Tibial nerve (tissue), 4 donors: ENCODE measurements around the gene JMJD7. TPM values are rescaled to one million over a fixed set of nuclear protein-coding genes. Genes with fewer than 3 reads are reported as not detected.

Experiments used
- DNase-seq, 2 donors: peaks; one replicate each; pipeline ENCODE4 v3.0.0-alpha.2; 2019; ENCODE audit warnings: low spot score in 2 of 2
- H3K27ac ChIP-seq, 4 donors: fragments of 200-600 bp; sonication (generic) in 3 of 4; one replicate each; pipeline ENCODE4 v1.5.1; 2017 to 2019; ENCODE audit warnings: mild to moderate bottlenecking in 1 of 4
- H3K27me3 ChIP-seq, 2 donors: fragments of 200-600 bp; sonication (generic) in 1 of 2; one replicate each; pipeline versions ENCODE4 v1.5.1 to v1.6.0; 2017 to 2019
- H3K36me3 ChIP-seq, 3 donors: fragments of 200-600 bp; sonication (generic); one replicate each; pipeline ENCODE4 v1.5.1; 2018 to 2019
- H3K4me1 ChIP-seq, 4 donors: fragments of 200-600 bp; sonication (generic) in 3 of 4; one replicate each; pipeline ENCODE4 v1.5.1; 2017 to 2019
- H3K4me3 ChIP-seq, 4 donors: fragments of 200-600 bp; sonication (generic) in 3 of 4; one replicate each; pipeline ENCODE4 v1.5.1; 2017 to 2019; ENCODE audit warnings: mild to moderate bottlenecking in 1 of 4, moderate library complexity in 1 of 4
- H3K9me3 ChIP-seq, 4 donors: fragments of 200-600 bp; sonication (generic) in 3 of 4; one replicate each; pipeline ENCODE4 v1.5.1; 2017 to 2019
- EP300 ChIP-seq, 2 donors: sonication (generic); formaldehyde crosslinking; IDR thresholded peaks; one replicate each; pipeline ENCODE4 v1.6.1; 2017; ENCODE audit warnings: antibody characterized with exemption in 2 of 2, mild to moderate bottlenecking in 1 of 2
- POLR2A ChIP-seq, 2 donors: fragments of 450-650 bp; IDR thresholded peaks; one replicate each; pipeline ENCODE4 v1.6.1; 2017; ENCODE audit warnings: antibody characterized with exemption in 2 of 2, mild to moderate bottlenecking in 2 of 2, moderate library complexity in 2 of 2
- WGBS, 2 donors: methylation state at CpG; one replicate each; pipeline ENCODE4 v1.1.5; 2018; 5-methylcytosine and 5-hydroxymethylcytosine counted together
- total RNA-seq, 4 donors: library from RNA; depleted of rRNA; stranded (reverse); fragments of >200 nt; gene quantifications; one replicate each; pipeline ENCODE4 v1.1.0, GENCODE V29; 2016
- TF ChIP-seq, protein P1 (sequence below), 5 experiments: fragments of 200-600 bp in 3 of 5; fragments of 450-650 bp in 2 of 5; sonication (generic) in 3 of 5; IDR thresholded peaks; one replicate each; pipeline ENCODE4 v1.5.1; 2016 to 2019; ENCODE audit warnings: antibody characterized with exemption in 5 of 5, mild to moderate bottlenecking in 3 of 5, moderate library complexity in 2 of 5

Gene JMJD7
- total RNA-seq, 4 donors from 2014 or later, result 9.0 to 16.8 (median 12.0) TPM

DNA sequence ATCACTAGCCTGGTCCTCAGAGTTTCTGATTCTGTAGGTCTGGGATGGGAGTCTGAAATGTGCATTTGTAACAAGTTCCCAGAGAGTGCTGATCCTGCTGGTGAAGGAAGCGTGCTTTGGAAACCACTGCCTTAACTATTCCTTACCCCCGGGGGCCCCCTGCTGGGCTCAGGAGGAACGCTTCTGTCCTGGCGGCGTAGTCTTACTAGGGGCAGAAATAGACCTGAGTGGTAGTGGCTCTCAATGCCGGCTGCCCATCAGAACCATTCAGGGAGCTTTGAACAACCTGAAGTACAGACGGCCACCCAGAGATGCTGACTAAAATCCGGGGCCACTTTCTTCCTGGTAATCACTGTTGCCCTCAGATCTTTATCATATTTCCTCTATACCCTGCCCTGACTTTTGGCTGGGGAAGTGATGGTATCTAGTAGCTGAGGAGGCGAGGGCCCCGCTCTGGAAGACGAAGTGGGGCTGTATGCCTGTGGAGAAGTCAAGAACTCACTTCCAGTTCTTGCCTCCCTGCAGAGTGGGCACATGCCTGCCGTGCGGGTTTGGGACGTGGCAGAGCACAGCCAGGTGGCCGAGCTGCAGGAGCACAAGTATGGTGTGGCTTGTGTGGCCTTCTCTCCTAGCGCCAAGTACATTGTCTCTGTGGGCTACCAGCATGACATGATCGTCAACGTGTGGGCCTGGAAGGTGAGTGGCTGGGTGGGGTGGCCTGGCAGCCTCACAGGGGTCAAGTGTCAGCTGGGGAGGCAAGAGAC, 16.3 kb upstream of the JMJD7 start:
- peaks cover 0 to 22% (median 4%) of the 10 kb centered on the region in 4 donors for H3K4me1 ChIP-seq
- H3K27me3 ChIP-seq, result no peaks in the 10 kb centered on the region
- DNase-seq, result peak; percentile 80 to 91
- H3K9me3 ChIP-seq, result no peaks in the 10 kb centered on the region
- peaks cover 0 to 49% (median 9%) of the 10 kb centered on the region in 3 donors for H3K36me3 ChIP-seq
- peak in 1 of 2 donors; percentile 39 for TF ChIP-seq EP300 (IDR thresholded peaks at IDR 0.05)
- TF ChIP-seq, protein P1, sequence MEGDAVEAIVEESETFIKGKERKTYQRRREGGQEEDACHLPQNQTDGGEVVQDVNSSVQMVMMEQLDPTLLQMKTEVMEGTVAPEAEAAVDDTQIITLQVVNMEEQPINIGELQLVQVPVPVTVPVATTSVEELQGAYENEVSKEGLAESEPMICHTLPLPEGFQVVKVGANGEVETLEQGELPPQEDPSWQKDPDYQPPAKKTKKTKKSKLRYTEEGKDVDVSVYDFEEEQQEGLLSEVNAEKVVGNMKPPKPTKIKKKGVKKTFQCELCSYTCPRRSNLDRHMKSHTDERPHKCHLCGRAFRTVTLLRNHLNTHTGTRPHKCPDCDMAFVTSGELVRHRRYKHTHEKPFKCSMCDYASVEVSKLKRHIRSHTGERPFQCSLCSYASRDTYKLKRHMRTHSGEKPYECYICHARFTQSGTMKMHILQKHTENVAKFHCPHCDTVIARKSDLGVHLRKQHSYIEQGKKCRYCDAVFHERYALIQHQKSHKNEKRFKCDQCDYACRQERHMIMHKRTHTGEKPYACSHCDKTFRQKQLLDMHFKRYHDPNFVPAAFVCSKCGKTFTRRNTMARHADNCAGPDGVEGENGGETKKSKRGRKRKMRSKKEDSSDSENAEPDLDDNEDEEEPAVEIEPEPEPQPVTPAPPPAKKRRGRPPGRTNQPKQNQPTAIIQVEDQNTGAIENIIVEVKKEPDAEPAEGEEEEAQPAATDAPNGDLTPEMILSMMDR (IDR thresholded peaks at IDR 0.05), result peak; percentile 79 to 93 (median 90)
- TF ChIP-seq POLR2A (IDR thresholded peaks at IDR 0.05), result no peak
- peak overlapping the region in 1 of 4 donors; percentile 50 for H3K27ac ChIP-seq
- H3K4me3 ChIP-seq, result no peak overlapping the region
- WGBS, 2 donors, result 29 to 46% methylated on average over 13 to 18 of the region's 18 CpGs

DNA sequence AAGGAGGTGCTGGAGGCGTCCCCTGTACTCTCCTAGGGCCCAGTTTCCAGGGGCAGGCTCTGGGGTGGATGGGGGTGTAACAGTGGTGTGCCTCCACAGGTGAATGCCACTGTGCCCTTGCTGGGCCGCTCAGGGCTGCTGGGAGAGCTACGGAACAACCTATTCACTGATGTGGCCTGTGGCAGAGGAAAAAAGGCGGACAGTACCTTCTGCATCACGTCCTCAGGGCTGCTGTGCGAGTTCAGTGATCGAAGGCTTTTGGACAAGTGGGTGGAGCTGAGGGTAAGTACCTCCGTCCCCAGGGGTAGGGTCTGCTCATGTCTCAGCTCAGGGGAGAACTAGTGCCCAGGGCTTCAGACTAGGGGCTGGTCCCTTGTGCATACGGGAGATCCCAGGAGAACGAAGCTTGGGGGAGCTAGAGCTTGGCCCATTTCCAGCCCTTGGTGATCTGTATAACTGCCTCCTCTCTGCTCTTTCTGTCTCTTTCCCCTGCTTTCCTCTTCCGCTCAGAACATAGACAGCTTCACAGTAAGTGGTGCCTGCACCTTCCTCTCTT, 15.0 kb upstream of the JMJD7 start:
- Histone ChIP-seq H3K4me3 (no peak overlapping the region), H3K27me3 (no peaks in the 10 kb centered on the region), H3K9me3 (no peaks in the 10 kb centered on the region), H3K4me1 (peaks cover 0 to 16% (median 4%) of the 10 kb centered on the region in 4 donors), H3K27ac (no peak overlapping the region), H3K36me3 (peaks cover 0 to 62% (median 20%) of the 10 kb centered on the region in 3 donors)
- no peak for DNase-seq
- no peak for TF ChIP-seq POLR2A (IDR thresholded peaks at IDR 0.05)
- TF ChIP-seq EP300 (IDR thresholded peaks at IDR 0.05), result no peak
- TF ChIP-seq, protein P1 (IDR thresholded peaks at IDR 0.05), result no peak
- WGBS, 2 donors, result 83 to 92% methylated on average over 7 to 10 of the region's 11 CpGs

DNA sequence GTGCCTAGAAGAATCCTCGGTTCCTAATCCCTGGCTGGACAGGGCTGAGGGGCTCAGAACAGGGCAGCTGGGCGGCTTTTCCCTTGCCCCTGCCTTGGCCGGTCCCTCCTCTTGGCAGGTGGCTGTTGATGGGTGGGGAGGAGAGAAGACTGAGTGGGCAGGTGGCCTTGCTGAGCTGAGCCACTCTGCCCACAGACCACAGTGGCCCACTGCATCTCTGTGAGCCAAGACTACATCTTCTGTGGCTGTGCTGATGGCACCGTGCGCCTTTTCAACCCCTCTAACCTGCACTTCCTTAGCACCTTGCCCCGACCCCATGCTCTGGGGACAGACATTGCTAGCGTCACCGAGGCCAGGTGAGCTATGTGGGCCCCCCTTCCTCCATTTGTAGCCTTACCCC, 14.5 kb upstream of the JMJD7 start:
- H3K4me1 ChIP-seq, result peaks cover 0 to 16% (median 4%) of the 10 kb centered on the region in 4 donors
- DNase-seq, result no peak
- no peak overlapping the region for H3K4me3 ChIP-seq
- no peaks in the 10 kb centered on the region for H3K27me3 ChIP-seq
- no peaks in the 10 kb centered on the region for H3K9me3 ChIP-seq
- WGBS, 2 donors, result 86 to 87% methylated on average over 8 of the region's 8 CpGs
- H3K27ac ChIP-seq, result no peak overlapping the region
- TF ChIP-seq EP300 (IDR thresholded peaks at IDR 0.05), result no peak
- no peak for TF ChIP-seq POLR2A (IDR thresholded peaks at IDR 0.05)
- TF ChIP-seq, protein P1 (IDR thresholded peaks at IDR 0.05), result no peak
- peaks cover 0 to 67% (median 25%) of the 10 kb centered on the region in 3 donors for H3K36me3 ChIP-seq

DNA sequence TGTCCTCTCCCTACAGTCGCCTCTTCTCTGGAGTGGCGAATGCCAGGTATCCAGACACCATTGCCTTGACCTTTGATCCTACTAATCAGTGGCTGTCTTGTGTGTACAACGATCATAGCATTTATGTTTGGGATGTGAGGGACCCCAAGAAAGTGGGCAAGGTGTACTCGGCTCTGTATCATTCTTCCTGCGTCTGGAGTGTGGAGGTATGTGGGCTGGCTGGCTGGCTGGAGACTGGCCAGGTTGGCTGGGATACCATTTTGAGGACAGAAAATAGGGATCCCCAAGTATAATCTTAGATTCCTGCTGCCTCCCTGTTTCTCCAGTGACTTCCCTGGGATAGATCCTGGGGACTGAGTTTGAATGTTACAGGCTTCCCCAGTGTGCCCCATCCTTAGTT, 13.4 kb upstream of the JMJD7 start:
- Histone ChIP-seq H3K9me3 (no peaks in the 10 kb centered on the region), H3K4me3 (no peak overlapping the region), H3K27ac (no peak overlapping the region), H3K27me3 (no peaks in the 10 kb centered on the region), H3K36me3 (peaks cover 0 to 78% (median 29%) of the 10 kb centered on the region in 3 donors), H3K4me1 (peaks cover 0 to 13% (median 4%) of the 10 kb centered on the region in 4 donors)
- no peak for DNase-seq
- TF ChIP-seq, protein P1 (IDR thresholded peaks at IDR 0.05), result no peak
- TF ChIP-seq EP300 (IDR thresholded peaks at IDR 0.05), result no peak
- no peak for TF ChIP-seq POLR2A (IDR thresholded peaks at IDR 0.05)
- WGBS, 2 donors, result 90 to 93% methylated on average over 5 of the region's 5 CpGs

DNA sequence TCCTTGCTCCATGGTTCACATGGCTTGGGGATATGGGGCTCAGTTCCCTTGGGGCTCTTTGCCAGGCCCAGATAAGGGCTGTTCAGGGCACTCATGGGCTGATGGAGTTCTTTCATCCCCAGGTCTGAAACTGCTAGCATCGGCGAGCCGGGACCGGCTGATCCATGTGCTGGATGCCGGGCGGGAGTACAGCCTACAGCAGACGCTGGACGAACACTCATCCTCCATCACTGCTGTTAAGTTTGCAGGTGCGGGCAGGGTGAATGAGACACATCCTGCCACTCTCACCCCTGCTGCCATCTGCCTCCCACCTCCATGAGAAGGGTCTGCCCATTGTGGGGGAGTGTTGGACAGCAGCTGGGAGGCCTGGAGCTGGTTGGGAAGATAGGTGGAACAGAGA, 11.1 kb upstream of the JMJD7 start:
- DNase-seq, result no peak
- 88 to 98% methylated on average over 7 to 9 of the region's 9 CpGs for WGBS, 2 donors
- Histone ChIP-seq H3K27ac (no peak overlapping the region), H3K4me1 (peaks cover 0 to 2% (median 0%) of the 10 kb centered on the region in 4 donors), H3K9me3 (no peaks in the 10 kb centered on the region), H3K27me3 (no peaks in the 10 kb centered on the region), H3K36me3 (peaks cover under 1 to 100% (median 32%) of the 10 kb centered on the region in 3 donors), H3K4me3 (no peak overlapping the region)
- TF ChIP-seq, protein P1 (IDR thresholded peaks at IDR 0.05), result no peak
- TF ChIP-seq EP300 (IDR thresholded peaks at IDR 0.05) (no peak), POLR2A (IDR thresholded peaks at IDR 0.05) (no peak)
